GM21723 (cell line): ENCODE measurements around the gene OR2A5.
"Not testable (repeated sequence)": the region's sequence is repeated elsewhere in the genome, so short reads cannot be mapped to it uniquely, and the experiment has no call there.

Source experiments
- ATAC-seq: cut with Tn5 transposase; IDR thresholded peaks from one replicate; pipeline ENCODE4 v1.9.1; 2021; ENCODE audit warnings: mild to moderate bottlenecking, moderate library complexity; ENCODE audit not compliant: unreplicated experiment

Gene OR2A5

GRCh38 chr7:144048648-144049047 lies at the start of gene OR2A5:
Gene OR2A5 (plus strand): TSS chr7:144048948. CDS start chr7:144050402, 1,454 bp downstream.
- ATAC-seq: no peak

- no peak for ATAC-seq
Measured at GRCh38 chr7:144000020-144000419, 48.7 kb upstream of the OR2A5 start, which contains the start of gene OR6B1. Gene OR6B1 (plus strand): TSS chr7:144000320. CDS start chr7:144003997, 3,677 bp downstream.

- ATAC-seq: no peak
Measured at GRCh38 chr7:144001543-144001942, 47.2 kb upstream of the OR2A5 start.

- ATAC-seq: no peak
Measured at GRCh38 chr7:144004703-144005102, 44.0 kb upstream of the OR2A5 start.

GRCh38 chr7:144006029-144006691 lies 42.6 kb upstream of the OR2A5 start:
- ATAC-seq: no peak

GRCh38 chr7:144006692-144007042 lies 42.1 kb upstream of the OR2A5 start:
- no peak for ATAC-seq

- ATAC-seq: no peak
Measured at GRCh38 chr7:144009361-144009760, 39.4 kb upstream of the OR2A5 start.

GRCh38 chr7:144010061-144010460 lies 38.7 kb upstream of the OR2A5 start:
- ATAC-seq: not testable (repeated sequence)

- ATAC-seq: not testable (repeated sequence)
Measured at GRCh38 chr7:144010821-144011220, 37.9 kb upstream of the OR2A5 start.

GRCh38 chr7:144011458-144012230 lies 37.1 kb upstream of the OR2A5 start:
- ATAC-seq: no peak

- no peak for ATAC-seq
Measured at GRCh38 chr7:144018065-144018464, 30.7 kb upstream of the OR2A5 start.

- ATAC-seq: no peak
Measured at GRCh38 chr7:144019457-144019856, 29.3 kb upstream of the OR2A5 start.

GRCh38 chr7:144020340-144020739 lies 28.4 kb upstream of the OR2A5 start:
- no peak for ATAC-seq

GRCh38 chr7:144022169-144022568 lies 26.6 kb upstream of the OR2A5 start:
- ATAC-seq: no peak

GRCh38 chr7:144023171-144023827 lies 25.4 kb upstream of the OR2A5 start:
- ATAC-seq: no peak

- no peak for ATAC-seq
Measured at GRCh38 chr7:144024213-144024612, 24.5 kb upstream of the OR2A5 start.

- ATAC-seq: no peak
Measured at GRCh38 chr7:144026203-144026883, 22.4 kb upstream of the OR2A5 start.

- ATAC-seq: no peak
Measured at GRCh38 chr7:144027070-144027469, 21.7 kb upstream of the OR2A5 start.

- ATAC-seq: no peak
Measured at GRCh38 chr7:144027974-144028373, 20.8 kb upstream of the OR2A5 start.

GRCh38 chr7:144028547-144028946 lies 20.2 kb upstream of the OR2A5 start:
- no peak for ATAC-seq

GRCh38 chr7:144032516-144032915 lies 16.2 kb upstream of the OR2A5 start:
- no peak for ATAC-seq
